HG03439 (cell line): ENCODE data around the gene SLC44A4.
"Not testable (repeated sequence)": the region's sequence is repeated elsewhere in the genome, so short reads cannot be mapped to it uniquely, and the experiment has no call there.

ENCODE experiments used
- ATAC-seq: cut with Tn5 transposase; IDR thresholded peaks from one replicate; pipeline ENCODE4 v1.9.1; 2021; ENCODE audit warnings: mild to moderate bottlenecking, moderate library complexity; ENCODE audit not compliant: unreplicated experiment

SLC44A4 gene

DNA sequence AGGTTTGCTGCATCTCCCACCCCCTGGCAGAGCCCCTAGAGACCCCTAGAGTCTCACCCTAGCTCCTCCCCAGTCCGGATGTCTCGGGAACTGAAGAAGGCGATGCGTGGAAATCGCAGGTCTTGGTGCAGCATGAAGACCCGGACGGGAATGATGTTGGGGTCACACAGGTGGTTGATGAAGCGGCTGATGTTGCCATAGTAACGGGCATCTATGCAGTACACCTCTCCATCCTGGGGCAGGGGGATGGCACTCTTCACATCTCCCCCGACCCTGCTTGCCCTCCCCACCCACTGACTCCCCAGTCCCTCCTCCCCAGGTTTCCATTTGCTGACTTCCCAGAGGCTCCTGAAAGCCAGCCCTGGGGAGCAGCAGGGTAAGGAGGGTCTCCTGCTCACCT is 1.8 kb upstream of the SLC44A4 start:
- ATAC-seq, result no peak

DNA sequence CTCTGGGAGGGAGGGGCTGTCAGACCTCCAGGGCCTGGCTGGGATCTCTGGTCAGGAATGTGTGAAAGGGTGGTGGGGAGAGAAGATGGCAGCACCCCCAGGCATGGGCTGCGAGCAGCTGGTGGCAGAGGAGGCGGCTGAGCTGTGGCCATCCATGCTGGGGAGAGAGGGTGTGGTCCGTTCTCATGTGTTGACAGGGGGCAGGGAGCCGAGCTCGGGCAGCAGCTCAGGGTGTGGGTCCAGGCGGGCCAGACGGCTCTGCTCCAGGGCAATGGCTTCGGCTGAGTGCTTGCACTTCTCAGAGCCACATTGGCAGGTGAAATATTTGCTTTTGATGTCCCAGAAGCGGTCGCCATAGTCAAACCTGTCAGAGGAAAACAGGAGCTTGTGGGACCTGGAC is 1.1 kb upstream of the SLC44A4 start:
- ATAC-seq, result no peak

DNA sequence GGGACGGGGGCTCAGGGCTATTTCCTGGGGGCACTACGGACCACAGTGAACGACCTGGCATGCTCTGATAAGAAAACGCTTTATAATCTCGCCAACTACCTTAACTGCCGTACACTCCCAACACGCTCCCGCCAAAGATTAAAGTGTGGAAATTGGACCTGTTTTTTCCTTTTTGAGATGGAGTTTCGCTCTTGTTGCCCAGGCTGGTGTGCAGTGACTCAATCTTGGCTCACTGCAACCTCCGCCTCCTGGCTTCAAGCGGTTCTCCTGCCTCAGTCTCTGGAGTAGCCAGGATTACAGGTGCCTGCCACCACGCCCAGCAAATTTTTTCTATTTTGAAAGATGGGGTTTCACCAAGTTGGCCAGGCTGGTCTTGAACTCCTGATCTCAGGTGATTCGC is 346 bp upstream of the SLC44A4 start:
- ATAC-seq, result no peak

- no peak for ATAC-seq
Observed at GRCh38 chr6:31878222-31878621, 575 bp downstream of the SLC44A4 start.

GRCh38 chr6:31877651-31878161 is 1.1 kb downstream of the SLC44A4 start:
- ATAC-seq, result no peak

DNA sequence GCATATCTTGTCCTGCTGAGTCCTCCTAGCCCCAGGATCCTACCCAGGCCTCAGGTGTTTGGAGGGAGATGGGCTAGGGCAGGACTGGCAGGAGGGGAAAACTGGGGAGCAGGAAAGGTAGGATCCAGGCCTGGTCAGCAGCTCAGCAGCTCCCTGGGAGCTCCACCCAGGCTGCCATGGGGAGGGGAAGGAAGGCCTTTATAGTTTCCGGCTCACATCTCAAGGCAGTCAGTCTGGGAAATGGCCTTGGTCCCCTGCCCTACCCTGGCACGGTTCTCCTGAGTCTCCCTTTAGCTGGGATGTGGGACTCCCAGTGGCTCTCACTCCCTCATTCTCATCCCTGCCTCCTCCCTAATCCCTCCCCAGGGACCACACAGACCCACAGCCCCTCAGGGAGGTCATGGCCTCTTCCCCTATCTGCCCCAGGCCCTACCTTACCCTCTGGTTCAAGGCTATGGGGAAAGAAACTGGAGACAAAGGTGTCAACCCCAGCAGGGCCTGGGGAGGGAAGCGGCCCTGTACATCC is 1.6 kb downstream of the SLC44A4 start:
- ATAC-seq, result no peak

DNA sequence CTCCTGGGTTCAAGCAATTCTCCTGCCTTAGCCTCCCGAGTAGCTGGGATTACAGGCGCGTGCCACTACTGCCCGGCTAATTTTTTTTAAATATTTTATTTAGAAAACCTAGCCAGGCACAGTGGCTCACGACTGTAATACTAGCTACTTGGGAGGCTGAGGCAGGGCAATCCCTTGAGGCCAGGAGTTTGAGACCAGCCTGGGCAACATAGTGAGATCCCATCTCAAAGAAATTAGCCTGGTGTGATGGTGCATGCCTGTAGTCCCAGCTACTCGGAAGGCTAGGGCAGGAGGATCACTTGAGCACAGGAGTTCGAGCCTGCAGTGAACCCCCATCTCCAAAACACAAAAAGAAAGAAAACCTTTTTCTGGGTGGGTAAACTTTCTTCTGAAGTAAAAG is 2.4 kb downstream of the SLC44A4 start:
- no peak for ATAC-seq

DNA sequence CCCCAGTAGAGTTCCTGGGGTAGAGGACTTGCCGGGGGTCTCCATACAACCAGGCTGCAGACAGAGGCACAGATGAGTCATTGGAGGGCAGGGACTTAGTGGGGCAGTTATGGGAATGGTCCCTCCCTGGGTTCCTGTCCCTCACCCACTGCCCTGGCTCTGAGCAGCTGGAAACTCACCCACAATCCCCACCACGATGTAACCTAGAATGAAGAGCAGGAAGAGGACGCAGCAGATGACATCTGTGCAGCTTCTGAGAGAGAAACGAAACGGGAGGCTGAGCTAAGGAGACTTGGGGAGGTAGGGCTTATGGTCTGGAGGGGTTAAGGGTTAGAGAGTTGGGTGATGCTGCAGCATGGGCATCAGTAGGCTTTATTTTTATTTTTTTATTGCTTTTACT is 2.9 kb downstream of the SLC44A4 start:
- no peak for ATAC-seq

- no peak for ATAC-seq
Observed at GRCh38 chr6:31874836-31875572, 3.8 kb downstream of the SLC44A4 start.

- no peak for ATAC-seq
Observed at GRCh38 chr6:31874084-31874670, 4.6 kb downstream of the SLC44A4 start.

GRCh38 chr6:31871046-31871659 is 7.6 kb downstream of the SLC44A4 start:
- no peak for ATAC-seq

DNA sequence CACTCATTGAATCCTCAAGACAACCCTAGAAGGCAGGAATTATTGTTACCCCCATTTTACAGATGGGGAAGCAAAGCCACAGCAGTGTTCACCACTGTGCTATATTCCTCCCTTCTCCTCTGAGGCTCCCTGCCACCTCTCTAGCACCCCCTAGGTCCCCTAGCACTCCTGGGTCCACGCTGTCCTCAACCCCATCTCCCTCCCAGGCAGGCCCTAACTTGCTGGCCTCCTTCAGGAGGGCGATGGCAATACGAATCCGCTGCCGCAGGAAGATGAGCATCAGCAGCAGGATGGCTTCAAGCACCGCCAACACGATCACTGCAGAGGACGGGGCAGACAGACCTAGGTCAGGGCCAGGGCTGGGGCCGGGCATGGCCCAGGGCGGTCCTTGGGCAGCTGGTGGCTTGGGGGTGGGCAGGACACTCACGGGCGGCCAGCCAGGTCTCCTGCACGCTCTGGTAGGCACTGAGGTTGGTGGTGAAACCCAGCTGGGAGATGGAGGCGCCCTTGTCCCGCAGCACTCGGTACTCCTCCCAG is 8.3 kb downstream of the SLC44A4 start:
- no peak for ATAC-seq

DNA sequence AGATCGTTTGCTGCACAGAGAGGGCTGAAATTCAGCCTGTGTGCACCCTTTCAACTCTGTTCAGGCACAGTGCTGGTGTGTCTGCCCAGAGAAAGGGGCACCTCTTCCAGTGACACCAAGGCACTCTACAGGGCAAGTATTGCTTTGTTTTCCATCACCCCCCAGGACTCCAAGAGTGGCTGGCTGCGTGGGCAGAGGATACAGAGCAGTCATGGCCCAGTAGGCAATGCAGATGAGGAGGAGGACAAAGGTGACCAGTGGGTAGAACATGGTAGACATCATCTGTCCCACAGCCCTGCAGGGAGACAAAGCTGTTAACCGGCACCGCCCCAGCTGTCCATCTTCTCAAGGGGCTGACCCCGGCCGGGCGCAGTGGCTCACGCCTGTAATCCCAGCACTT is 9.5 kb downstream of the SLC44A4 start:
- no peak for ATAC-seq

DNA sequence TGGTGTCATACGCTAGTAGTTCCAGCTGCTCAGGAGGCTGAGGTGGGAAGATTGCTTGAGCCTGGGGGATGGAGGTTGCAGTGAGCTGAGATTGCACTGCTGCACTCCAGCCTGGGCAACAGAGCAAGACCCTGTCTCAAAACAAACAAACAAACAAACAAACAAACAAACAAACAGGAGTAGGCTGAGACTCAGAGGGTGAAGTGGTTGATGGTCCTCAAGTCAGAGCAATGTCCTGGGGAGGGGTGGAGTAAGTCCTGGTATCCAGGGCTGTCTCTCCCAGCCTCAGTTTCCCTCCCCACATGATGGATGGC is 10.2 kb downstream of the SLC44A4 start:
- not testable (repeated sequence) for ATAC-seq

- no peak for ATAC-seq
Observed at GRCh38 chr6:31865205-31866118, 13.3 kb downstream of the SLC44A4 start.

GRCh38 chr6:31864818-31865204 is 14.0 kb downstream of the SLC44A4 start:
- no peak for ATAC-seq

GRCh38 chr6:31864123-31864562 is 14.7 kb downstream of the SLC44A4 start:
- not testable (repeated sequence) for ATAC-seq

GRCh38 chr6:31862344-31863235 is 16.2 kb downstream of the SLC44A4 start, which contains the start of gene NEU1:
NEU1 (minus strand) TSS chr6:31862821; CDS start chr6:31862776, 45 bp downstream.
- ATAC-seq, result peak; percentile 91

DNA sequence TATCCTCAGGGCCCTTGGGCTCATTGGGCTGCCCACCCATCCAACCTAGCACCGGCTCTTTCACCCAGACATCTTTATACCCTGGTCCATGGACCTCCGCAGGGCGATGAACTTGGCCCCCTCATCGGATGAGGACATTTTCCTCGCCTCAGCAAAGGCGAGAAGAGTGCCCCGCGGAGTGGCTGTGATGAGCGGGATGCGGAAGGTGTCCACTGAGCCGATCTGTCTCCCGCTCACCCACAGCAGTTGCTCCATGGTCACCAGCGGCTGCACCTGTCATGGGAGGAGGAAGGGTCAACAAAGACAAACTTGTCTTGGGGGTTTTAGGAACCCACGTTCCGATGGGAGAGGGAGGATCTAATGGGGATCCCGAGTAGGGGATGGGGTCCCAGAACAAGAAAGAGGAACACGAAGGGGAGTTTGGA is 16.9 kb downstream of the SLC44A4 start:
- no peak for ATAC-seq

DNA sequence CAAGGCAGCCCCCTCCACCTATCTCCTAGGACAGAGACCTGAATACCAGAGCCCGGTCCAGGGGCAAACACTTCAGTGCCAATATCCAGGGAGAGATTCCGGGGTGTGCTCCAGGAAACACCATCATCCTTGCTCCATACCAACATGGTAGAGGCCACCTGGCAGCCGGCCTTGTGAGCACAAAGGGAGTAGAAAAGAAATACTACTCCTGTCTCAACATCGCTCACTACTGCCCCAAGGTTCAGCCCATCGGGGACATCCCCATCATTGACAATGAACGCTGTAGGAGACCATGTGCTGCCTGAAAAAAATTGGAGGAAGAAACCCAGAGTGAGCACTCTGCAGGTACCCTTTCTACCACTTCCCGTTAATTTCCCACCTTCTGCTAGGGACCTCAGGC is 17.6 kb downstream of the SLC44A4 start:
- no peak for ATAC-seq
